ENCODE data around the gene KIAA1191.
"Not testable (repeated sequence)": the region's sequence is repeated elsewhere in the genome, so short reads cannot be mapped to it uniquely, and the experiment has no call there.

Gene KIAA1191, protein sequence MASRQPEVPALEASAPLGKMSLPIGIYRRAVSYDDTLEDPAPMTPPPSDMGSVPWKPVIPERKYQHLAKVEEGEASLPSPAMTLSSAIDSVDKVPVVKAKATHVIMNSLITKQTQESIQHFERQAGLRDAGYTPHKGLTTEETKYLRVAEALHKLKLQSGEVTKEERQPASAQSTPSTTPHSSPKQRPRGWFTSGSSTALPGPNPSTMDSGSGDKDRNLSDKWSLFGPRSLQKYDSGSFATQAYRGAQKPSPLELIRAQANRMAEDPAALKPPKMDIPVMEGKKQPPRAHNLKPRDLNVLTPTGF

DNA sequence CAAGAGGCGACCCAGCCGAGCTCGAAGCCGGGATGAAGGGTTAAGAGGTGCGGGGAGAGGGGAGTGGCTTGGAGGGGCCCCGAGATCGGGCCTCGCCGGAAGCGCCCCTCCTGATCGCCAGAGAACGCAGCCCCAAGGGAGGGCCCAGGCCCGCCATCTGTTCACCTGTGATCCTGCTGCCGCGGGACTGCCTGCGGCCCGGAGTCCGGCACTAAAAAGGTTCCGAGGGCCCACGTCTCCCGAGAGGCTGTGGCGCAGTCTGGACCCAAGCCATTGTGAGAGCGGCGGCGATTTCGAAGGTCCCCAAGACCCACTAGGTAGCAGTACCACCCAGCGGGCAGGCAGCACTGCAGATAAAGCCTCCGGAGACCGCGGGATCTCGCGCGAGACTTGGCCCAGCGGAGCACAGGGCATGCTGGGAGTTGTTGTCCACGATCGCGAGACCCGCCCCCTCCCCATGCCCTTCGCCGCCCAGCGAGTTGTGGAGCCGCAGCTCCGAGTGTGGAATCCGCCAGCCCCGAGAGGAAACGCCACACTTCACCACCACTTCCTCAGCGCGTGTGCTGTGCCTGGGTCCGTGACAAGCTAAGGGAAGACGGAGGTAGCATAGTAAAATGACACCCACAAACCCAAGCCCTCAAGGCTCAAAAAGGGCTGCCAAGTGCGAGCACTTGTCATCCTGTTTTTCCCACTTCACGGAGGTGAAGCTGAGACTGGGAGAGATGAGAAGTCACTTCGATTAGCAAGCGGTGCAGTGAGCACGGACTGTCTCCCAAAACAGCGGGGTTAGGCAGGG is at the start of gene KIAA1191:
Gene KIAA1191 (minus strand): TSS at position 328 of the 796 bp plus-strand sequence. CDS start 2,256 bp downstream, outside the sequence.
- peak; percentile 89 for DNase-seq (ENCODE audit: low spot score)

GRCh38 chr5:176410486-176411180 is 49.1 kb upstream of the KIAA1191 start:
- no peak for DNase-seq (ENCODE audit: low spot score)

DNA sequence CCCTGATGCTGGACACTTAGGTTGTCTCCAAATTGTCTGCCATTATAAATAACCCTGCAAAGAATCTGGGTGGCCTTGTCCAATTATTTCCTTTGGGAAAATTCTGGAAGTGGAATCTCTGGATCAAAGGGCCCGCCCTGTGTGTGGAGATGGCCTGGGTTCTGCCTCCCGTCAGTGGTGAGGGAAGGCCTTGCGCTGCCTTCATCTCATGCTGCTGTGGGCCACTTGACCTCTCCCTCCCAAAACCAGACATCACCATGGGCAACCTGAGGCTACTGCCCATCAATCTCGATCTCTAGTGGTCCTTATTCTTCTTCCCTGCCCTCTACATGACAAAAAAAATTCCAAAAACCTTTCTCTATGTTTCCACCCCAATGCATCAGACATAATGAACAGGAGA is 48.2 kb upstream of the KIAA1191 start:
- DNase-seq (ENCODE audit: low spot score) = no peak

DNA sequence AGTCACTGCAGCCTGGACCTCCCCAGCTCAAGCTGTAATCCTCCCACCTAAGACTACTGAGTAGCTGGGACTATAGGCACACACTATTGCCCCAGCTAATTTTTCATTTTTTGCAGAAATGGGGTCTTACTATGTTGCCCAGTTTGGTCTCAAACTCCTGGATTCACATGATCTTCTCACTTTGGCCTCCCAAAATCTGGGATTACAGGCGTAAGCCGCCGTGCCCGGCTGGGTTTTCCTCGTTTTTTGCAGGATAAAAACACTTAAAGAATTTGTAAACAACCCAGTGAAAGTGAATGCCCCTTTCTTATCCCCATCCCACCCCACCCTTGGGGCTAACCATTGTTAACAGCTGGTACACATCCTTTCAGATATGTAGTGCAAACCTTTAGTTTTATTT is 47.0 kb upstream of the KIAA1191 start:
- no peak for DNase-seq (ENCODE audit: low spot score)

DNA sequence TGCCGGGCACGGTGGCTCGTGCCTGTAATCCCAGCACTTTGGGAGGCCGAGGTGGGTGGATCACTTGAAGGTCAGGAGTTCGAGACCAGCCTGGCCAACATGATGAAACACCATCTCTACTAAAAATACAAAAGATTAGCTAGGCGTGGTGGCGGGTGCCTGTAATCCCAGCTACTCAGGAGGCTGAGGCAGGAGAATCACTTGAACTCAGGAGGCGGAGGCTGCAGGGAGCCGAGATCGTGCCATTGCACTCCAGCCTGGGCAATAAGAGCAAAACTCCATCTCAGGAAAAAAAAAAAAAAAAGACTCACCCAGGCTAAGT is 46.6 kb upstream of the KIAA1191 start:
- not testable (repeated sequence) for DNase-seq (ENCODE audit: low spot score)

- DNase-seq (ENCODE audit: low spot score) = no peak
Observed at GRCh38 chr5:176407456-176408251, 46.1 kb upstream of the KIAA1191 start.

GRCh38 chr5:176406436-176407052 is 45.0 kb upstream of the KIAA1191 start:
- no peak for DNase-seq (ENCODE audit: low spot score)

GRCh38 chr5:176405656-176406435 is 44.3 kb upstream of the KIAA1191 start:
- peak; percentile 71 for DNase-seq (ENCODE audit: low spot score)

- no peak for DNase-seq (ENCODE audit: low spot score)
Observed at GRCh38 chr5:176401281-176402205, 40.0 kb upstream of the KIAA1191 start.

DNA sequence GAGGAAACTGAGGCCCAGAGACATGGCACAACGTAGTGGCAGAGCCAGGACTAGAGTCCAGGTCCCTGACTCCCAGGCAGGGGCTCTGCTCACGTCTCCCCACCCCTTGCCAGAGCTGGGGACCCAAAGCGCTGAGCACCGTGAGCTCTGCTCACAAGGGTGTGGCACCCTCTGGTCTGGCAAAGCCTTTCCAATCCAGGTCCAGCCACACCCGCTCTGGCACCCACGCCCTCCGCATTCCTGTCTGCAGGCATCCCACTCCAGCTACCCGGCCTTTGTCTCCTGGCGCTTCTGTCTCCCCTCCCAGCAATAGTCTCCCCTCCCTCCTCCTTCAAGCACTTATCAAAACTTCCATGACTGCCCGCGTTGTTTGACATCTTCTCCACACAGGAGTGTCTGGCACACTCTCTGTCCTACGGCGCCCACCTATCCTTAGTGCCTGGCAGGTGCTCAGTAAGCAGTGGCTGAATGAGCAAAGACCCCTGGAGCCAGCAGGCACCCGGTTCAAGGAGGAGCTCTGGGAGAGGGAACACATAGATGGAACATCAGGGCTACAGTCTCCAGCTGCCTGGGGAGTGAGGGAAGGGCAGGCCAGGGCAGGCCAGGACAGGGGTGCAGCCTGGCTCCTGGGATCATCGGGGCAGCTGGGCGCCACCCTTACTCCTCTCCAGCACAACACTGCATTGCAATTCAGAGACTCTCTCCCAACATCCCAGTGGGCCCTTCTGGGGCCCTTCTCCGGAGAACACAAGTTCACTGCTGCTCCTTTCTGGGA is 39.0 kb upstream of the KIAA1191 start:
- no peak for DNase-seq (ENCODE audit: low spot score)

GRCh38 chr5:176397736-176398420 is 36.3 kb upstream of the KIAA1191 start:
- DNase-seq (ENCODE audit: low spot score) = no peak

DNA sequence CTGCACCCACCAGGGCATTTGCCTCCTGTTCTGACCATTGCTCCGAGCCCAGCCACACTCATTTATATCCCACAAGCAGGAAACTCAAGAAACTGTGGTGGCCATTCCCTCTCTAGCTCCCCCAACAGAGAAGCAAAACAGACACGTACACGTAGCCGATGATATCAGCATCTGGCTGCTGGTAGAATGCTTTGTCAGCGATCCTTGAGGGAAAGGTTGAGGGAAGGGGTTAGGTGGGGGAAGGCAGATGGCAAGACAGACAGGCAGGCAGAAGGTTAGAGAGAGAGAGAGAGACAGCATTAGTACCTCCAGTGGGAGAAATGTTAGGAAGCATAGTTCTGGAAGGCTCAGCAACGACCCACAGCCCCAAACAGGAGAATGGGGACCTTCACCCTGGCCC is 34.8 kb upstream of the KIAA1191 start:
- DNase-seq (ENCODE audit: low spot score) = no peak

DNA sequence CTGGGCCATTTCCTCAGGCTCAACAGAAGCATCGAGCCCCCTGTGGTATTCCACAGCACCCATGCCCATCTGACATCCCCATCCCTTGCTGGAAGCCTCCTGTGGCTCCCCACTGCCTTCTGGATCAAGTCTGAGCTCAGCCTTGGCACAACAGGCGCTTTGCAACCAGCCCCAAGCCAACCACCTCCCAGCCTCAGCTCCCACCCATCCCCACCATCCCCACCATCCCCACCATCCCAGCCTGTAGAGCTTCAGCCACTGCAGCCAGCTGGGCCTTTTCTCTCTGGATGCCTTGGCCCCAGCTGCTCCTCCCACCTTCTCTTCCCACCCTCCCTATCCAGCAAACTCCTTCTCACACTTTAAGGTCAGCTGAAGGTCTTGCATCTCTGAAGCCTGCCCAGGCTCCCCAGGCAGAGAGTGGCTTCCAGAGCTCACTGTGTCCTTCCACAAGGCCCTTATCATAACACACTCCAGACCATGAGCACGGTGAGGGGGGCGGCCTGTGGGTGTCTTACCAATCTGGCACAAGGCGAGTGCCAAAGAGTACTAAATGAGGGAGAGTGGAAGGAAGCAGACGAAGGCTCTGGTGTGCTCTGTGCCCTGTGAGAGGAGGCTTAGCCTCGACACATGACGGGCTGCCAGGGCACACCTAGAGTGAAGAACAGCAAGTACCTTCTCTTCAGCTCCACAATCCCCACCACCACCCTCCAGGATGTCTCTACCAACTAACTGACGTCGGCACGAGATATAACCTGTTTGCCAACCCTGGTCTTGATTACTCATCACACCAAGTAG is 33.5 kb upstream of the KIAA1191 start:
- DNase-seq (ENCODE audit: low spot score) = no peak

GRCh38 chr5:176394096-176394495 is 32.5 kb upstream of the KIAA1191 start:
- DNase-seq (ENCODE audit: low spot score) = no peak

GRCh38 chr5:176392526-176392925 is 31.0 kb upstream of the KIAA1191 start:
- no peak for DNase-seq (ENCODE audit: low spot score)

- DNase-seq (ENCODE audit: low spot score) = no peak
Observed at GRCh38 chr5:176391999-176392398, 30.4 kb upstream of the KIAA1191 start.

DNA sequence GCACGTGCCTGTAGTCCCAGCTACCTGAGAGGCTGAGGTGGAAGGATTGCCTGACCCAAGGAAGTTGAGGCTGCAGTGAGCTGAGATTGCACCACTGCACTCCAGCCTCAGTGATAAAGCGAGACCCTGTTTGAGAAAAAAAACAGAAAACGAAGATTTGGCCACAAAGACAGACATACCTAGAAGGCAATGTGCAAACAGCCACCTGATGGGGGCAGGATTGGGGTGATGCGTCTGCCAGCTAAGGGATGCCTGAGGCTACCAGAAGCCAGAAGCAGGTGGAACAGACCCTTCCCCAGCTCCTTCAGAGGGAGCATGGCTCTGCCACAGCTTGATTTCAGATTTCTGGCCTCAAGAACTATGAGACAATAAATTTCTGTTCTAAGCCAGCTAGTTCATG is 29.9 kb upstream of the KIAA1191 start:
- no peak for DNase-seq (ENCODE audit: low spot score)
